GM20431 (cell line): ENCODE data around the gene ZNF117.
"Not testable (repeated sequence)": the region's sequence is repeated elsewhere in the genome, so short reads cannot be mapped to it uniquely, and the experiment has no call there.

Source experiments
- in situ Hi-C: fragments of 300-500 bp; cut with MseI, MboI; formaldehyde crosslinking; loops from one replicate; pipeline ENCODE4 v1.15.0; 2020; ENCODE audit warnings: low sequenced_read_pairs; ENCODE audit not compliant: unreplicated experiment

ZNF117 gene

DNA sequence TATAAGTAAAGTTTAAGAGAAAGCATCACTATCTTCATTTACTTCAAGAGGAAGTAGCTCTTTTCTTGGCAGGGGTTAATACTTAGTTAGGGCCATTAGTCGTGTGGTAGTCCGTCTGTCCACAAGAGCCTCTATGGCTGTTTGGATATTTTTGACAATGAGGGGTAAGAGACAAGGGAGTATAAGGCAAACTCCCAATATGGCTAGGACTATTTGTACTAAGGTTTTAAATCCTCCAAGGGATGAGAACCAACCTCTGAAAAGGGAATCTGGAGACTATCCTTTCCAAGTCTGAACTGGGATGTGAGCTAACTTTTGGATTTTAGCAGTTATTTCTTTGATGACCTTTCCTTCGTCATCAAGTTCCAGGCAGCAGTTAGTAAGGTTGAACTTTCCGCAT is at the start of gene ZNF117:
TSS of gene ZNF117 (minus strand) at position 101 of the 400 bp plus-strand sequence.
- in situ Hi-C loops = no loop called here

DNA sequence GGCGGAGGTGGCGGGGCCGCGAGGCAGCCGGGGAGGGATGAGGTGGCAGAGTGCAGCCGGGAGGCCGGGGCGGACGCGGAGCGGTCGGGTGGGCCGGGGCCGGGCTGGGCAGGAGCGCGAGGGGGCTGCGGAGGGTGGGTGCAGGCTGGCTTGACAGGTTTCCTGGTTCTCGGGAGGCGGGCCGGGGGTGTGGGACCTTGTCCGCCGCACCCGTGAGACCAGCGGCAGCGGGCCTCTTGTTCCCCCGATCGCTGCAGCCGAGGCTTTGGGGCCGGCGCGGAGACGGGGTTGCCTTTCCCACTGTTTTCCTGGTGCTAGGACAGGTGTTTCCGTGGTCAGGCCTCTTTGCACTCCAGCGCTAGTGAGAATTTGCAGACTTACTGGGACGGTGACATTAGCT is 47.9 kb upstream of the ZNF117 start:
- in situ Hi-C loops = not testable (repeated sequence)

GRCh38 chr7:65037740-65038688 is 47.2 kb upstream of the ZNF117 start:
- in situ Hi-C loops = no loop called here

GRCh38 chr7:65036526-65036925 is 45.7 kb upstream of the ZNF117 start:
- in situ Hi-C loops = not testable (repeated sequence)

DNA sequence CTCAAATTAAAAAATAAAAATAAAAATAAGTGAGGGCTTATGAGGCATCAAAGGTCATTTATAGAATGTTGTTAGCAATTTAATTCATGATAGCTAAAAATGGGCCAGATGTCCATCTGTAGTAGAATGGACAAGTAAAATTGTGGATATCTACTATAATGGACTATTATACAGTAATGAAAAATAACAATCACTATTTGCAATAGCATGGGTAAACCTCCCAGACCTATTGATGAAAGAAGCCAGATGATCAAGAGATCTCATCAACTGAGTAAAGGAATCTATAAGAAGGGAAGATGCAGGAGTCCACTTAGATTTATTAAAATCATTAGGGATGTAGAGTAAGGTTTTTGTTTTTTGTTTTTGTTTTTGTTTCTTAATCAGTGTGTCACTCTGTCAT is 44.6 kb upstream of the ZNF117 start:
- in situ Hi-C loops = not testable (repeated sequence)

DNA sequence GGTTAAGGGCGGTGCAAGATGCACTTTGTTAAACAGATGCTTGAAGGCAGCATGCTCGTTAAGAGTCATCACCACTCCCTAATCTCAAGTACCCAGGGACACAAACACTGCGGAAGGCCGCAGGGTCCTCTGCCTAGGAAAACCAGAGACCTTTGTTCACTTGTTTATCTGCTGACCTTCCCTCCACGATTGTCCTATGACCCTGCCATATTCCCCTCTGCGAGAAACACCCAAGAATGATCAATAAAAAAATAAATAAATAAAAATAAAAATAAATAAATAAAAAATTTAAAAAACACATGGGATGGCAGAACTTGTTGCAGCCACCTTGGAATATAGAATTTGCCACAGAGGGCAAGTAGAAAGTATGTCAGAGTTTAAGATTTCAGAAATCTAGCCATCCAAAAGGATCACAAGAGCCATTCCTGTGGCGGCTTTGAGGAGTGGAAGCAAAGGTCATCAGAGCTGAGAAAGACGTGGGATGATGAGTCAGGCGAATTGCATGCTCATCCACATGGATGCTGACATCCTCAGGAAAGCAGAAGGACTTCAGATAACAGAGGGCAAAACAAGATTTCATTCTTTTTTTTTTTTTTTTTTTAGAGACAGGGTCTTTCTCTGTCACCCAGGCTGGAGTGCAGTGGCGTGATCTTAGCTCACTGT is 43.4 kb upstream of the ZNF117 start:
- in situ Hi-C loops = not testable (repeated sequence)

- in situ Hi-C loops = not testable (repeated sequence)
Observed at GRCh38 chr7:65033391-65033790, 42.6 kb upstream of the ZNF117 start.

DNA sequence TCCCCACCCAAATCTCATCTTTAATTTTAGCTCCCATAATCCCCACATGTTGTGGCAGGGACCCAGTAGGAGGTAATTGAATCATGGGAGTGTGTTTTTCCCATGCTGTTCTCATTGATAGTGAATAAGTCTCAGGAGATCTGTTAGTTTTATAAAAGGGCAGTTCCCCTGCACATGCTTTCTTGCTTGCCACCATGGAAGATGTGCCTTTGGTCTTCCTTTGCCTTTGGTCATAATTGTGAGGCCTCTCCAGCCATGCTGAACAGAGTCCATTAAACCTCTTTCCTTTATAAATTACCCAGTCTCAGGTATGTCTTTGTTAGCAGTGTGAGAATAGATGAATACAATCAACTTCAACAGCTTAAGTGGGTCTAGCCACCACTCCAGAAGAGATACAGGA is 34.2 kb upstream of the ZNF117 start:
- in situ Hi-C loops = not testable (repeated sequence)

DNA sequence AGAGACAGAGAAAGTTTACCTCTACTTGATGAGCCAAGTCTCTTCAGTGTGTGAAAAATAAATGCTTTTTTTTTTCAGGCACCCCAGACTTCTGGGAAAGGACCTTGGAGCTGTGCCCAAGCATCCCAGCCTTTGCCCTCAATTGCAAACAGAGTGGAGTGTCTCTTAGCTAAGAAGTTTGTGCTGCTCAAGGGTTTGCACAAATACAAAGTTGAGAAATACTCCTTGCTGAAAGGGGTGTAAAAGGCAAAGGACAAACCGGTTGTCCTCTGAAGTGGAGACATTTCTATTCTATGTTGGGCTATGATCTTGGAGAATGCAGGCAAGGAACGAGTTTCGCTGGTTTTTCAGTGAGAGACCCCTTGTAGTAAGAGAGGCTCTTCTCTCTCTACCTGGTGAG is 30.1 kb upstream of the ZNF117 start:
- in situ Hi-C loops = not testable (repeated sequence)

DNA sequence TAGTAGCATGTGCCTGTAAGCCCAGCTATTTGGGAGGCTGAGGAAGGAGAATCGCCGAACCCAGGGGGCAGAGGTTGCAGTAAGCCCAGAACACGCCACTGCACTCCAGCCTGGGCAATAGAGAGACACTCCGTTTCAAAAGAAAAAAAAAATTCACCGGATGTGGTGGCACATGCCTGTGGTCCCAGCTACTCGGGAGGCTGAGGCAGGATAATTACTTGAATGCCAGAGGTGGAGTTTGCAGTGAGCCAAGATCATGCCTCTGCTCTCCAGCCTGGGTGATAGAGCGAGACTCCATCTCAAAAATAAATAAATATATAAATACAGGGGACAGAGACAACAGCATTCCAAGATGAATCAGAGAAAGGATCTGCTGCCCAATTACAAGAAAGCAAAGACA is 19.0 kb upstream of the ZNF117 start:
- in situ Hi-C loops = not testable (repeated sequence)

GRCh38 chr7:65009394-65009793 is 18.6 kb upstream of the ZNF117 start:
- in situ Hi-C loops = not testable (repeated sequence)

GRCh38 chr7:65007036-65007435 is 16.2 kb upstream of the ZNF117 start:
- in situ Hi-C loops = not testable (repeated sequence)

GRCh38 chr7:65006094-65006992 is 15.5 kb upstream of the ZNF117 start, which contains the start of gene ERV3-1:
TSS of gene ERV3-1 (minus strand) at chr7:65006687. CDS start at chr7:64993026, 13,661 bp downstream.
- in situ Hi-C loops = no loop called here

DNA sequence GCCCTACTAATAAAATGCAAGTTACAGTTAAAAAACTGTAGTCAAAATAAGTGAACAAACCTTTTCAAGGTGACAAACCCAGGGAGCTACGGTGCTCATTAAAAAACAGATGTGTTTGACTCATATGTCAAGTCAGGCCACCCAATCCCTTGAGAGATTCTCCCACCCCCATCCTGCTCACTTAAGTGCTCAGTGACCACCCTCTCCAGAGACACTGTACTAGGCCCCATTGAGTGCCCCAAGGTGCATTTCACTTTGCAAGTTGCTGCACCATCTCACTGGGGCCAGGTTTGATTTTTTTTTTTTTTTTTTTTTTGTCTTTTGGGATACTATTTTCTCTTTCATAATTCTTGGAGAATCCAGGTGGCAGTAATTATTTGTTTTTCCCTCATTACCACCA is 13.7 kb upstream of the ZNF117 start:
- in situ Hi-C loops = no loop called here

DNA sequence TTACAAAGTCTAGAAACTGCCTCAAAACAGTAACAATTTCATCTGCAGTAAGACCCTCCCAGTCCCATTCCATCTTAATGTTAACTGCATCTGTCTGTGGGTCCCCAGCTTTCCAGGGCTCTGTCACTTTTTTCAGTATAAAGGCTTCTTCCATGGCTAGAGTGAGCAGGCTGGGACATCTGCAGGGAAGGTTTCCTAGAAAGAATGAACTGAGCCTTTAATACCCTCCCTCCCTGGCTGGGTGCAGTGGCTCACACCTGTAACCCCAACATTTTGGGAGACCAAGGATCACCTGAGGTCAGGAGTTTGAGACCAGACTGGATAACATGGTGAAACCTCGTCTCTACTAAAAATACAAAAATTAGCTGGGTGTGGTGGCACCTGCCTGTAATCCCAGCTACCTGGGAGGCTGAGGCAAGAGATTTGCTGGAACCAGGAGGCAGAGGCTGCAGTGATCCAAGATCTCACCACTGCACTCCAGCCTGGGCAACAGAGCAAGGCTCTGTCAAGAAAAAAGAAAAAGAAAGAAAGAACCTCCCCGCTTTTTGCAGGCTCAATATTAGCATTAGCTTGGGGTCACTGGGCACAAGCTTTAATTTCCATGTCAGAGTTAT is 12.2 kb upstream of the ZNF117 start:
- in situ Hi-C loops = no loop called here

DNA sequence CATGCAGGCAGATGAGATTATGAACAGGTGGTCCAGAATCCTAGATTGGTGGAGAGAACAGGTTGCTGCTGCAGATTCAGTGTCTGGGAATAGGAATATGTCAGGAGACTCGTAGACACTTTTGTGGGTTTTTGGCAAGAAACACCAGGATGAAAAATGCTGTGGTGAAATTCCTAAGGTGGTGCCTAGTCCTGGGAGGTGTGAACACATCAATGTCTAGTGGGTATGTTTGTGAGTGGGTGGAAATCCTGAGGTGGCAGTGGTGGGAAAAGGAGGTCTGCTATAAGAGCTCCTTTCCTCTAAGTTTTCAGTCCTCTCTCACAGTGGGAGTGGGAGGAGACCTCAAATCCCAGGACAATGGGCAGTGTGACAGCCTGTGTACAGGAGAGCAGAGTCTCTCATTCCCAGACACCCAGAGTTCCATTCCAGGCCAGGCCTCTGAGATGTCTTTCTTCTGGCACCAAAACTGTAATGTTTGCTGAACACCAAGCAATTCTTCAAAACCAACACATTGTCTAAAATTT is 10.5 kb upstream of the ZNF117 start:
- in situ Hi-C loops = no loop called here

GRCh38 chr7:64999165-65000004 is 8.5 kb upstream of the ZNF117 start:
- in situ Hi-C loops = no loop called here

GRCh38 chr7:64998865-64999164 is 8.0 kb upstream of the ZNF117 start:
- in situ Hi-C loops = no loop called here

GRCh38 chr7:64997927-64998391 is 7.1 kb upstream of the ZNF117 start:
- in situ Hi-C loops = no loop called here
